Mesenchymal stem cell (in vitro differentiated cells and primary cell): Measurements from ENCODE around the gene APOC4.

Source experiments
- DNase-seq: peaks from one replicate; pipeline ENCODE4 v3.0.0-alpha.2; 2013
- H2AFZ ChIP-seq: one replicate; pipeline ENCODE4 v1.6.1; 2013; ENCODE audit warnings: low read depth, mild to moderate bottlenecking, control low read depth, inconsistent platforms, low read length, moderate library complexity
- H2AK5ac ChIP-seq: 2 replicates; pipeline ENCODE4 v1.6.1; 2013; ENCODE audit warnings: low read length, moderate library complexity, mild to moderate bottlenecking, inconsistent platforms; ENCODE audit not compliant: severe bottlenecking
- H2BK120ac ChIP-seq: one replicate; pipeline ENCODE4 v1.6.1; 2013; ENCODE audit warnings: low read depth, mild to moderate bottlenecking, inconsistent platforms, low read length, moderate library complexity
- H2BK12ac ChIP-seq, 2 experiments: one replicate each; pipeline ENCODE4 v1.6.1; 2013; ENCODE audit warnings: inconsistent platforms in 2 of 2, low read length in 2 of 2, mild to moderate bottlenecking in 2 of 2, moderate library complexity in 2 of 2, control low read depth in 1 of 2
- H2BK15ac ChIP-seq: one replicate; pipeline ENCODE4 v1.6.1; 2013; ENCODE audit warnings: mild to moderate bottlenecking, low read depth, inconsistent platforms; ENCODE audit not compliant: poor library complexity, severe bottlenecking
- H2BK5ac ChIP-seq: 2 replicates; pipeline ENCODE4 v1.6.1; 2013; ENCODE audit warnings: low read depth, mild to moderate bottlenecking, low read length, control low read depth, inconsistent platforms; ENCODE audit not compliant: poor library complexity, severe bottlenecking
- H3K14ac ChIP-seq, 2 experiments: one replicate each; pipeline ENCODE4 v1.6.1; 2013; ENCODE audit warnings: inconsistent platforms in 2 of 2, low read length in 2 of 2, control low read depth in 1 of 2, mild to moderate bottlenecking in 1 of 2, moderate library complexity in 1 of 2
- H3K18ac ChIP-seq, 2 experiments: one replicate each; pipeline ENCODE4 v1.6.1; 2013; ENCODE audit warnings: inconsistent platforms in 2 of 2, low read length in 2 of 2, control low read depth in 1 of 2, low read depth in 1 of 2, mild to moderate bottlenecking in 1 of 2
- H3K23ac ChIP-seq, 2 experiments: one replicate each; pipeline ENCODE4 v1.6.1; 2013; ENCODE audit warnings: inconsistent platforms in 2 of 2, low read length in 2 of 2, mild to moderate bottlenecking in 2 of 2, moderate library complexity in 2 of 2, control low read depth in 1 of 2
- H3K27ac ChIP-seq: 2 replicates; pipeline ENCODE4 v1.5.1; 2013; ENCODE audit warnings: mild to moderate bottlenecking, moderate library complexity, low read length, control low read depth, inconsistent platforms; ENCODE audit not compliant: poor library complexity, severe bottlenecking
- H3K27me3 ChIP-seq, 2 experiments: 2 replicates each; pipeline versions ENCODE4 v1.6.1 to v1.7.0; 2013; ENCODE audit warnings: low read length in 2 of 2, mild to moderate bottlenecking in 2 of 2, moderate library complexity in 2 of 2, control low read depth in 1 of 2, inconsistent platforms in 1 of 2; ENCODE audit not compliant: control insufficient read depth in 1 of 2, insufficient read depth in 1 of 2
- H3K36me3 ChIP-seq, 2 experiments: 2 replicates each; pipeline versions ENCODE4 v1.6.1 to v1.7.0; 2013; ENCODE audit warnings: low read length in 2 of 2, control low read depth in 1 of 2, inconsistent platforms in 1 of 2, low read depth in 1 of 2, mild to moderate bottlenecking in 1 of 2; ENCODE audit not compliant: insufficient read depth in 2 of 2, control insufficient read depth in 1 of 2
- H3K4ac ChIP-seq, 2 experiments: one replicate each; pipeline ENCODE4 v1.6.1; 2013; ENCODE audit warnings: inconsistent platforms in 2 of 2, low read length in 2 of 2, mild to moderate bottlenecking in 2 of 2, moderate library complexity in 2 of 2, control low read depth in 1 of 2, low read depth in 1 of 2
- H3K4me1 ChIP-seq: 2 replicates; pipeline ENCODE4 v1.6.1; 2013; ENCODE audit warnings: low read depth, low read length, control low read depth; ENCODE audit not compliant: control insufficient read depth, insufficient read depth
- H3K4me2 ChIP-seq: 2 replicates; pipeline ENCODE4 v1.6.1; 2013; ENCODE audit warnings: low read length, mild to moderate bottlenecking, inconsistent platforms; ENCODE audit not compliant: poor library complexity, severe bottlenecking
- H3K4me3 ChIP-seq, 2 experiments: 2 replicates each; pipeline versions ENCODE4 v1.5.1 to v1.7.0; 2013; ENCODE audit warnings: low read length in 2 of 2, mild to moderate bottlenecking in 2 of 2, control low read depth in 1 of 2, low read depth in 1 of 2; ENCODE audit not compliant: insufficient read depth in 1 of 2
- H3K79me1 ChIP-seq: replicated peaks from 2 replicates; pipeline ENCODE4 v1.6.1; 2013; ENCODE audit warnings: mild to moderate bottlenecking, control low read depth, low read length, inconsistent platforms; ENCODE audit not compliant: poor library complexity, severe bottlenecking
- H3K9ac ChIP-seq: 2 replicates; pipeline ENCODE4 v1.7.0; 2013; ENCODE audit warnings: mild to moderate bottlenecking, low read length, moderate library complexity
- H3K9me3 ChIP-seq: 2 replicates; pipeline ENCODE4 v1.7.0; 2013; ENCODE audit warnings: mild to moderate bottlenecking, low read length; ENCODE audit not compliant: control insufficient read depth
- H4K8ac ChIP-seq: one replicate; pipeline ENCODE4 v1.6.1; 2013; ENCODE audit warnings: inconsistent platforms, mild to moderate bottlenecking, low read length, moderate library complexity
- H4K91ac ChIP-seq: one replicate; pipeline ENCODE4 v1.6.1; 2013; ENCODE audit warnings: mild to moderate bottlenecking, low read length, inconsistent platforms
- WGBS: methylation state at CpG from one replicate; pipeline ENCODE4 v1.1.7; 2013; ENCODE audit warnings: mixed read lengths; 5-methylcytosine and 5-hydroxymethylcytosine counted together

Gene APOC4

DNA sequence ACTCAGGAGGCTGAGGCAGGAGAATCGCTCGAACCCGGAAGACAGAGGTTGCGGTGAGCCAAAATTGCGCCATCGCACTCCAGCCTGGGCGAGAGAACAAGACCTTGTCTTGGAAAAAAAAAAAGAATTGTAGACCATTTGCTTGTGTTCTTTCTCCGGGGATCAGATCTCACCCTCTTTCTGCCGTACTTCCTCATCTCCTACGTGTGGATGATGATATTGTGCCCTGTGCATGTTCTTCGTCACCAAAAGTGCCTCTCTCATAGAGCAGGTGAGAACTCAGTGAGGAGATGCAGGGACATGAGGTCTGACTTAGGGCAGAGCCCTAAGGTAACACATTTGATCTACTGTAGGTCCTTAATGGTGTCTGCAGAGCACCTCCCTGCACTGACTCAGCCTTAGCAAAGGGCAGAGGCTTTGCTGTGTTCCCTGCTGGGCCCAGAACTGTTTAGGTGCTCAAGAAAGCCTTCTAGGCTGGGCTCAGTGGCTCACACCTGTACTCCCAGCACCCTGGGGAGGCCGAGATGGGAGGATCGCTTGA, 5.1 kb downstream of the APOC4 start:
- Histone ChIP-seq H3K4me3 (no peak overlapping the region), H2AK5ac (no peak overlapping the region), H3K14ac (no peak overlapping the region), H2AFZ (no peak overlapping the region), H3K9ac (no peak overlapping the region), H3K4me2 (no peak overlapping the region), H3K79me1 (peaks cover 5% of the 10 kb centered on the region), H3K9me3 (no peaks in the 10 kb centered on the region), H2BK5ac (no peak overlapping the region), H3K27ac (no peak overlapping the region), H2BK120ac (no peak overlapping the region), H4K91ac (no peak overlapping the region), H3K4me1 (peaks cover 4% of the 10 kb centered on the region), H3K27me3 (no peaks in the 10 kb centered on the region), H3K23ac (no peak overlapping the region), H3K36me3 (peaks cover 4 to 14% of the 10 kb centered on the region in 2 experiments), H4K8ac (no peak overlapping the region), H2BK12ac (peak overlapping the region in 1 of 2 experiments; percentile 15), H2BK15ac (no peak overlapping the region), H3K18ac (no peak overlapping the region), H3K4ac (no peak overlapping the region)
- 94% methylated on average over 13 of the region's 13 CpGs for WGBS
- DNase-seq = no peak

DNA sequence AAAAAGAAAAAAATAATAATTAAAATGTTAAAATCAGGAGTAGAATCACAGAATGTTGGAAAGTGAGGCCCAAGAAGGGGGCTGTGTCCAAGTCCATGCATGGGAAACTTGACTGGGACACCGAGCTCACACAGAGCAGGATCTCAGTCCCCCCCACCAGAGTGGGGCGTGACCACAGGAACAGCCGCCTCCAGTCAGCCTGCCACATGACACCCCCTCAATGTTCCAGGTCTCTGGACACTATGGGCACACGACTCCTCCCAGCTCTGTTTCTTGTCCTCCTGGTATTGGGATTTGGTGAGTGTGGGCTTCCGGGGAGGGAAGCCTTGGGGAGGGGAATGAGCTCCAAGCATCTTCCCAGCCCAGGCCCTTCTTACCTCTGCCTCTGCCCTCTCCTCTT, 6.2 kb downstream of the APOC4 start:
- Histone ChIP-seq H3K14ac (no peak overlapping the region), H3K9ac (no peak overlapping the region), H3K18ac (no peak overlapping the region), H4K8ac (no peak overlapping the region), H2BK120ac (no peak overlapping the region), H3K27ac (no peak overlapping the region), H3K4ac (no peak overlapping the region), H2BK12ac (no peak overlapping the region), H2BK5ac (no peak overlapping the region), H3K4me2 (no peak overlapping the region), H3K4me1 (peaks cover 1% of the 10 kb centered on the region), H3K27me3 (no peaks in the 10 kb centered on the region), H2BK15ac (no peak overlapping the region), H3K4me3 (no peak overlapping the region), H3K23ac (no peak overlapping the region), H2AFZ (no peak overlapping the region), H3K79me1 (peaks cover 5% of the 10 kb centered on the region), H4K91ac (peak overlapping the region; percentile 11), H3K36me3 (peaks cover 4 to 15% of the 10 kb centered on the region in 2 experiments), H3K9me3 (no peaks in the 10 kb centered on the region), H2AK5ac (no peak overlapping the region)
- DNase-seq = no peak
- 78% methylated on average over 2 of the region's 5 CpGs for WGBS

DNA sequence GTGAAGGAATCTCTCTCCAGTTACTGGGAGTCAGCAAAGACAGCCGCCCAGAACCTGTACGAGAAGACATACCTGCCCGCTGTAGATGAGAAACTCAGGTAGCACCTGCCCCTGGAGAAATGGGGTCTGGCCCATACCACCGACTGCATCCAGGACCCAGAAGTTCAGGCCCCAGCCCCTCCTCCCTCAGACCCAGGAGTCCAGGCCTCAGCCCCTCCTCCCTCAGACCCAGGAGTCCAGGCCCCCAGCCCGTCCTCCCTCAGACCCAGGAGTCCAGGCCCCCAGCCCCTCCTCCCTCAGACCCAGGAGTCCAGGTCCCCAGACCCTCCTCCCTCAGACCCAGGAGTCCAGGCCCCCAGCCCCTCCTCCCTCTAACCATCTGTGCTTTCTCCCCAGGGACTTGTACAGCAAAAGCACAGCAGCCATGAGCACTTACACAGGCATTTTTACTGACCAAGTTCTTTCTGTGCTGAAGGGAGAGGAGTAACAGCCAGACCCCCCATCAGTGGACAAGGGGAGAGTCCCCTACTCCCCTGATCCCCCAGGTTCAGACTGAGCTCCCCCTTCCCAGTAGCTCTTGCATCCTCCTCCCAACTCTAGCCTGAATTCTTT, 6.8 kb downstream of the APOC4 start:
- Histone ChIP-seq H2AFZ (no peak overlapping the region), H2AK5ac (no peak overlapping the region), H3K27me3 (no peaks in the 10 kb centered on the region), H3K4me3 (no peak overlapping the region), H3K9me3 (no peaks in the 10 kb centered on the region), H4K8ac (no peak overlapping the region), H4K91ac (no peak overlapping the region), H3K4me2 (no peak overlapping the region), H2BK12ac (no peak overlapping the region), H2BK15ac (no peak overlapping the region), H3K9ac (peak overlapping the region; percentile 21), H3K4me1 (peaks cover 4% of the 10 kb centered on the region), H3K27ac (no peak overlapping the region), H3K23ac (no peak overlapping the region), H2BK5ac (no peak overlapping the region), H2BK120ac (no peak overlapping the region), H3K14ac (no peak overlapping the region), H3K18ac (no peak overlapping the region), H3K79me1 (peaks cover 9% of the 10 kb centered on the region), H3K36me3 (peaks cover 4 to 15% of the 10 kb centered on the region in 2 experiments), H3K4ac (no peak overlapping the region)
- WGBS = 94% methylated on average over 5 of the region's 5 CpGs
- no peak for DNase-seq

DNA sequence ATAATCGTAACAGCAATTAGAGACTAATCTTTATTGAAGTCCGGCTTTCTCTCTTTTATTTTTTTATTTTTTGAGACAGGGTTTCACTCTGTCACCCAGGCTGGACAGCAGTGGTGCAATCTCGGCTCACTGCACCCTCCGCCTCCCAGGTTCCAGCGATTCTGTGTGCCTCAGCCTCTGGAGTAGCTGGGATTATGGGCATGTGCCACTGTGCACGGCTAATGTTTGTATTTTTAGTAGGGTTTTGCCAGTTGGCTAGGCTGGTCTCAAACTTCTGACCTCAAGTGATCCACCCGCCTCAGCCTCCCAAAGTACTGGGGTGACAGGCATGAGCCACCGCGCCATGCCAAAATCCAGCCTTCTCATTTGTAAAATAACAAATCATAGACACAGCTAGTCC, 7.5 kb downstream of the APOC4 start:
- H3K79me1 ChIP-seq = peaks cover 9% of the 10 kb centered on the region
- no peak overlapping the region for H4K8ac ChIP-seq
- no peak overlapping the region for H4K91ac ChIP-seq
- no peaks in the 10 kb centered on the region for H3K9me3 ChIP-seq
- no peak overlapping the region for H3K4ac ChIP-seq
- H3K23ac ChIP-seq = no peak overlapping the region
- no peak overlapping the region for H2AK5ac ChIP-seq
- DNase-seq = no peak
- H3K4me3 ChIP-seq = no peak overlapping the region
- no peak overlapping the region for H2BK12ac ChIP-seq
- no peak overlapping the region for H2BK15ac ChIP-seq
- no peaks in the 10 kb centered on the region for H3K27me3 ChIP-seq
- H2BK120ac ChIP-seq = no peak overlapping the region
- no peak overlapping the region for H3K4me2 ChIP-seq
- peaks cover 4 to 15% of the 10 kb centered on the region in 2 experiments for H3K36me3 ChIP-seq
- no peak overlapping the region for H3K14ac ChIP-seq
- WGBS = 90% methylated on average over 9 of the region's 9 CpGs
- no peak overlapping the region for H3K27ac ChIP-seq
- no peak overlapping the region for H2AFZ ChIP-seq
- H3K18ac ChIP-seq = no peak overlapping the region
- peak overlapping the region; percentile 21 for H3K9ac ChIP-seq
- H3K4me1 ChIP-seq = peaks cover 5% of the 10 kb centered on the region
- H2BK5ac ChIP-seq = no peak overlapping the region
